ENCODE results near the gene TNFRSF8. TPM values are rescaled to one million over a fixed set of nuclear protein-coding genes. Genes with fewer than 3 reads are reported as not detected.
A peak's percentile ranks its signal among the peaks of the same experiment; 100 is the strongest.

TNFRSF8 gene
- total RNA-seq, 1 donor from 2014 or later: 2.2 TPM

- Mint-ChIP-seq H3K9me3 (no peaks in the 10 kb centered on the region), H3K4me3 (peak overlapping the region; percentile 97), H3K27ac (peak overlapping the region; percentile 92), H3K27me3 (no peaks in the 10 kb centered on the region), H3K4me1 (peaks cover 71% of the 10 kb centered on the region), H3K36me3 (ENCODE audit: low read depth) (peaks cover 30% of the 10 kb centered on the region)
- ATAC-seq (ENCODE audit: low read depth) (peak; percentile 30), DNase-seq (no peak)
- intact Hi-C loops (cut with micrococcal nuclease): loop anchor here (1.0 to 2.0 kb wide), 5 partner anchors 10 to 42 kb away; no protein-coding TSS in a partner anchor
- no peak for TF ChIP-seq CTCF (IDR thresholded peaks at IDR 0.05)
- CTCF ChIA-PET: interaction anchor here (1.1 to 3.3 kb wide), 3 partner anchors 10 to 43 kb away, joined by 3 to 27 read pairs (median 3); no protein-coding TSS in a partner anchor
- POLR2A ChIA-PET: interaction anchor here (0.6 to 10.9 kb wide), 12 partner anchors 10 to 260 kb away, joined by 3 to 187 read pairs (median 5); no protein-coding TSS in a partner anchor
These were observed 104.7 kb downstream of the TNFRSF8 start for GRCh38 chr1:12167493-12168429.

GRCh38 chr1:12168451-12169160, 105.5 kb downstream of the TNFRSF8 start:
- Mint-ChIP-seq H3K4me3 (peak overlapping the region; percentile 97), H3K27ac (peak overlapping the region; percentile 47), H3K9me3 (no peaks in the 10 kb centered on the region), H3K36me3 (ENCODE audit: low read depth) (peaks cover 33% of the 10 kb centered on the region), H3K4me1 (peaks cover 71% of the 10 kb centered on the region), H3K27me3 (no peaks in the 10 kb centered on the region)
- POLR2A ChIA-PET: interaction anchor here (1.1 to 10.9 kb wide), 7 partner anchors 9 to 261 kb away, joined by 3 to 187 read pairs (median 6); no protein-coding TSS in a partner anchor
- ATAC-seq (ENCODE audit: low read depth) (no peak), DNase-seq (no peak)
- intact Hi-C loops (cut with micrococcal nuclease): no loop called here
- CTCF ChIA-PET: interaction anchor here (0.9 to 3.3 kb wide), 5 partner anchors 9 to 44 kb away, joined by 3 to 27 read pairs (median 3); no protein-coding TSS in a partner anchor
- no peak for TF ChIP-seq CTCF (IDR thresholded peaks at IDR 0.05)

- ChIA-PET POLR2A (interaction anchor here (1.0 to 10.9 kb wide), 7 partner anchors 8 to 262 kb away, joined by 3 to 187 read pairs (median 6); no protein-coding TSS in a partner anchor), CTCF (interaction anchor here (0.7 to 3.3 kb wide), 4 partner anchors 19 to 45 kb away, joined by 3 to 27 read pairs (median 4); no protein-coding TSS in a partner anchor)
- Mint-ChIP-seq H3K4me1 (peaks cover 74% of the 10 kb centered on the region), H3K27me3 (no peaks in the 10 kb centered on the region), H3K27ac (peak overlapping the region; percentile 59), H3K9me3 (no peaks in the 10 kb centered on the region), H3K36me3 (ENCODE audit: low read depth) (peaks cover 35% of the 10 kb centered on the region), H3K4me3 (peak overlapping the region; percentile 19)
- intact Hi-C loops (cut with micrococcal nuclease): no loop called here
- DNase-seq: no peak
- TF ChIP-seq CTCF (IDR thresholded peaks at IDR 0.05): no peak
- no peak for ATAC-seq (ENCODE audit: low read depth)
These were observed 106.5 kb downstream of the TNFRSF8 start for GRCh38 chr1:12169442-12170135.

GRCh38 chr1:12170263-12170671, 107.2 kb downstream of the TNFRSF8 start:
- no peak for TF ChIP-seq CTCF (IDR thresholded peaks at IDR 0.05)
- POLR2A ChIA-PET: interaction anchor here (0.6 to 5.3 kb wide), 6 partner anchors 10 to 260 kb away, joined by 3 to 34 read pairs (median 6); no protein-coding TSS in a partner anchor
- CTCF ChIA-PET: interaction anchor here (3.3 kb wide), 1 partner anchor 45 kb away, joined by 27 read pairs; no protein-coding TSS in a partner anchor
- intact Hi-C loops (cut with micrococcal nuclease): no loop called here
- peaks cover 38% of the 10 kb centered on the region for H3K36me3 Mint-ChIP-seq (ENCODE audit: low read depth)
- H3K4me3 Mint-ChIP-seq: peak overlapping the region; percentile 15
- ATAC-seq (ENCODE audit: low read depth) (no peak), DNase-seq (no peak)
- H3K4me1 Mint-ChIP-seq: peaks cover 80% of the 10 kb centered on the region
- H3K9me3 Mint-ChIP-seq: no peaks in the 10 kb centered on the region
- H3K27ac Mint-ChIP-seq: peak overlapping the region; percentile 59
- H3K27me3 Mint-ChIP-seq: no peaks in the 10 kb centered on the region

Data from activated B cell treated with CpG ODN at 0.5 μM for 24 hours (primary cell).